HG03571 (cell line): ENCODE results near the gene FANCF.

ENCODE experiments used
- ATAC-seq: cut with Tn5 transposase; IDR thresholded peaks from one replicate; pipeline ENCODE4 v1.9.1; 2021; ENCODE audit not compliant: unreplicated experiment

The FANCF gene

DNA sequence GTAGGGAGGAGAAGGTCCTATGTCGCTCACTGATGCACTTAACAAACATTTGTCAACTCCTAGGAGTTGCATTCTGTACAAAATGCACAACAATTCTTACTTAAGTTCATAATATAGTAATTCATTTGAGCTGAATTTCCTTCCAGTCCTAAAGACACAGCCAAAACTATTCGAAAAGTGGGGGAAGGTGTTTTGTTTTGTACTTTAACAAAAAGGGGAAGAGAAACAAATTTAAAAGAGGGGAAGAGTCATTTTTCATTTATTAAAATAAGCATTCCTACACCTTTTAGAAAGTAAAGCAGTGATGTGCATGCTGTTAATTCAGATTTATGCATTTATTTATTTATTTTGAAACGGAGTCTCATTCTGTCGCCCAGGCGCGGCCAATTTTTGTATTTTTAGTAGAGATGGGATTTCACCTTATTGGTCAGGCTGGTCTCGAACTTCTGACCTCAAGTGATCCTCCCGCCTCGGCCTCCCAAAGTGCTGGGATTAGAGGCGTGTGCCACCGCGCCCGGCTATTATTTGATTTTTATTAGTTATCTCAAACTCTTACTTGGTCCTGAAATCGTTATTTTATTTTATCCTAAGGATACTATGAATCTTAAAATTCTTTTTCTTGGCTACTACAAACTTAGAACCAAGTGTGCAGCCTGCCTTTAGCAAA lies 1.1 kb upstream of the FANCF start:
- no peak for ATAC-seq

DNA sequence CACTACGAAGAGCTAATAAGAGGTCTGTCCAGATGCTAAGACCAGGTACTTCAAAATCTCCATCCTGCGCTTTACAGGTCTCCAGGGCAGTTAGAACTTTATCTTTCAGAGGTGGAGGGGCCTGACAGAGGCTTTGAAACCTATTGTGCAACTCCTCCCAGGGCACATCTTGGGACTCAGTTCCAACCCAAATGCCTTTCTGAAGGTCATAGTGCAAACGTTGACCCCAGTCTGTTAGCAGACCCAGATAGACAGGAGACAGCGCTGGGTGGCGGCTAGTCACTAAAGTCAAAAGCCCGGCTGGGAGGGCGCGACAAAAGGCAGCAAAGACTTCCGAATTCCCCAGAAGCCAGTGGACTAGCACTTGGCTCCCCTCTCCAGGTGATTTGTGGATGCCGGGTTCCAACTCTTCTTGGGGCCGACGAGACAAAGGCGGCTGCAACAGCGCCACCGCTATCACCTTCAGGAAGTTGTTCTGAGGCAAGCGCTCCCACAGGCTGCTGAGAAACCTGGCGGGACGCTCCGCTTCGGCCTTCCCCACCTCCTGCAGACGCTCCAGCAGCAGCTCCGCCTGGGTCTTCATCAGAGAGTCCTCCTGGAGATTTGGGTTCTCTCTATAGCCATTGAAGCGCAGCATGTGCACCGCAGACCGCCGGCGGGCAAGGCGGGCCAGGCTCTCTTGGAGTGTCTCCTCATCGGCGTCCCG lies 728 bp downstream of the FANCF start:
- peak; percentile 45 for ATAC-seq

- ATAC-seq, result no peak
Observed at GRCh38 chr11:22617868-22618267, 7.8 kb downstream of the FANCF start.

DNA sequence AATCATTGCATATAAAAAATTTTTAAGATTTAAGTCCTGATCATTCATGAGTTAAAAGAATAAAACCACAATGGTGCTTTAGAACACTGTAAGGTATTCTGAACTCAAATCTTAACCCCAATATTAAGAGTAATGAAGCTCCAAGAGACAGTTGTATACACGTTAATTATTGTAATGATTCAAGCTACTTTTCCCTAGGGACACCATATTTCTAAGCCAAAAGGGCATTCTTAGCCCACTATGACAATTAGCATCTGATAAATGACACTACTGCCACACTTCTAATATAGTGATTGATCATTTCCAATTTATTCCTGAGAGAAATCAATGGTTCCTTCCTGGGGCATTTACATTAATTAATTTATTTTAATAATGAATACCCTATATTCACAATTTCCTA lies 21.7 kb downstream of the FANCF start:
- ATAC-seq, result no peak

GRCh38 chr11:22602504-22602903 lies 23.1 kb downstream of the FANCF start:
- ATAC-seq, result no peak

DNA sequence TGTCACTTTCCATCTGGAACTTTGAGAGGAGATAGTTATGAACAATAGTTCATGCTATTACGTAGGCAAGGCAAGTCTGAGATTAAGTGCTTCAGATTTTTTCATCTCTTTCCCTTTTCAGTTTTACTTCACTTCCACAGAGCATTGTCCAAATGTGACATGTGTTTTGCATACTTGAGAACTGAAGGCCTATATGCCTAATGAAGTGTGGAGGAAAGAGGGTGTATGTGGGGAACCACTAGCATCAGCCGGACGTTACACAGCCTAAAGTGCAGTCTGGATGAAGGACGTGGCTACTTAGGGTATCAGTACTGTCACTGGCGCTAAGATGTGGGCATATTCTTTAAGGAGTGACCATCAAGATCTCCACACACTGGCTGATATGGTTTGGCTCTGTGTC lies 26.2 kb downstream of the FANCF start:
- no peak for ATAC-seq

DNA sequence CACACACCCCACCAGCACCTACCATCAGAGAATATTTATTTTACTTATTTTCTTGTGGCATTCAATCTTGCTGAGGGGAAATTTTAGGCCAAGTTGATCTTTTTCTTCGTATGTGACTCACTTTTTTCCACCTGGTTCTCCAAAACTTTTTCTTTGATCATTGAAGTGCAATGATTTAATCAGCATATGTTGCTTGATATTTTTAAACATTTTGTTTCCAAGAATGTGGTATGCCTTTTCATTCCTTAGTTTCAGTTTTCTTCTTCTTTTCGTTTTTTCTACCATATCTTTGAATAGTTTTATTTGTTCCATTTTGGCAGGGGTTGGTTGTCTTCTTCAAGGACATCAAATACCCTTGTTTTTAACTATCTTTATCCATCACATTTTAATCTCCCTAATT lies 28.6 kb downstream of the FANCF start:
- no peak for ATAC-seq

- no peak for ATAC-seq
Observed at GRCh38 chr11:22584976-22585375, 40.6 kb downstream of the FANCF start.

DNA sequence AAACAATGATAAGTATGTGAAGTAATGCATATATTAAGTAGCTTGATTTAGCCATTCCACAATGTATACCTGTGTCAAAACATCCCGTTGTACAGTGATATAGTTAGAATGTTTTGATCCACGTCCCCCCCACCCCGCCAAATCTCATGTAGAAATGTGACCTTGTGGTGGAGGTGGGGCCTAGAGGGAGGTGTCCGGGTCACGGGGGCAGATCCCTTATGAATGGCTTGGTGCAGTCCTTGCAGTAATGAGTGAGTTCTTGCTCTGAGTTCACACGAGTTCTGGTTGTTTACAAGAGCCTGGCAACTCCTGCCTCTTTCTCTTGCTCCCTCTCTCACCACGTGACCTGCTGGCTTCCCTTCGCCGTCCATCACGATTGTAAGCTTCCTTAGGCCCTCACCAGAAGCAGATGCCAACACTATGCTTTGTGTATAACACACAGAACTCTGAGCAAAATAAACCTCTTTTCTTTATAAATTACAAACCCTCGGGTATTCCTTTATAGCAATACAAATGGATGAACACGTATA lies 41.6 kb downstream of the FANCF start:
- no peak for ATAC-seq

- no peak for ATAC-seq
Observed at GRCh38 chr11:22582151-22582410, 43.5 kb downstream of the FANCF start.

DNA sequence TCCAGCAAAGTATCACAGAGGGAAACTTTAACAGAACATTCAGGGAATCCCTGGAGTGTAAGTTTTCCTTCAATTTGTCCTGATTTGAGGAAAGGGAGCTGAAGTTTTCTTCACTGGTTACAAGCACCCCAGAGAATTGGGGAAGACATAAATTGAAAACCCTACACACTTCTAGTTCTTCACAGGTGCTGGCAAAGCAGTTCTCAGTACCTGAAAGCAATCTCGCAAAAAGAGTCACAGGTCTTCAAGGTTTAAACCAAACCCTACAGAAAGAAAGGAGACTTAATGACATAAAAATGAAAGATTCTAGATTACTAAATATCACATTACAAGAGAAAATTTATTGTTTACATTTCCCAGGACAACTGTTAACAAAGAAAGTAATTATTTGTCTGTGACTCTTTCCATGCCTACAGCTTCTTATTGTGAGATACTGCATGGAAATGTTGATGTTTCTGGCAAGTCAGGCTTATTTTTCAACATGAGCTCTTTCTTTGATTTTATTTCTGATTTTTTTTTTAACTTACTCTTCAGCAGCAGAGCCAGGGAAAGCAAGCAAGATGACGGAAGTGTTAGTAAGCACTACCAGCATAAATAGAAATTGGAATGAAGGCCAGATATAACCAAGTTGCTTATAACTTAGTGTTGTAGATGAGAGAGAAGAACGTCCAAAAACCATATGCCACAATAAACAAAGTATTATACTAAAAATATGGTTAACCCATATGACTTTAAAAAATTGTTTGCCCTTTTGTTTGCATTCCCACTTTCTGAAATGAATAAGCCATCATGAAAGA lies 44.1 kb downstream of the FANCF start:
- ATAC-seq, result no peak

DNA sequence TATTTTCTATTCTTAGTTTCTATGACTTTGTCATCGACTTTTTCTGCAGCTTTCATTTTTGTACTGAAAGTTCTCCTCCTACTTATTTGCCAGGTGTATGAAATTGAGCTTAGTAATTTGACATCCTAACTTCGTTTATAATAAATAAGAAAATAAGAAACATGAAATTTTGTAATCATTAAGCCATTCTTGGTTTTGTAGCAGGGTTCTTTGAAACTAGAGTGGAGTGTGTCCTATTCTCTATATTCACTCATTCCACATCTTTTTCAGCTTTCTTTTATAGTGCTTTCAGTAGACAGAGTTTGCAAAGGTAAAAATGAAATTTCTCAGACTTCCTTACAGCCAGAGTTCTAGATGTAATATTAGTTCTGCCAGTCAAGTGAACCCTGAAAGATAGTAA lies 47.8 kb downstream of the FANCF start:
- ATAC-seq, result no peak
